OCI-LY1 (cell line): ENCODE data around the gene SLC1A2.

Experiments used
- H2AFZ ChIP-seq: fragments of 200-600 bp; sonication (generic), shearing (Covaris generic); 2 replicates; pipeline ENCODE4 v1.6.0; 2014; ENCODE audit warnings: antibody characterized with exemption, mild to moderate bottlenecking, low read length
- H3F3A ChIP-seq: fragments of 200-600 bp; sonication (generic), shearing (Covaris generic); 2 replicates; pipeline ENCODE4 v1.6.0; 2014; ENCODE audit warnings: mild to moderate bottlenecking, antibody characterized with exemption, low read length, moderate library complexity; ENCODE audit not compliant: insufficient read depth
- H3K27ac ChIP-seq: fragments of 200-600 bp; sonication (generic); 2 replicates; pipeline ENCODE4 v1.5.1; 2014; ENCODE audit warnings: low read length, mixed run types, mild to moderate bottlenecking, low read depth; ENCODE audit not compliant: poor library complexity, severe bottlenecking
- H3K27me3 ChIP-seq: fragments of 200-600 bp; sonication (generic); 2 replicates; pipeline ENCODE4 v1.6.0; 2014; ENCODE audit warnings: antibody characterized with exemption, mild to moderate bottlenecking, low read length, moderate library complexity; ENCODE audit not compliant: insufficient read depth
- H3K36me3 ChIP-seq: fragments of 200-600 bp; sonication (generic); 2 replicates; pipeline ENCODE4 v1.6.1; 2014; ENCODE audit warnings: mild to moderate bottlenecking, antibody characterized with exemption, low read length, moderate library complexity, mixed read lengths; ENCODE audit not compliant: insufficient read depth
- H3K4me1 ChIP-seq: fragments of 200-600 bp; sonication (generic); 2 replicates; pipeline ENCODE4 v1.5.1; 2014; ENCODE audit warnings: mild to moderate bottlenecking, low read length, moderate library complexity; ENCODE audit not compliant: insufficient read depth, severe bottlenecking
- H3K4me2 ChIP-seq: fragments of 200-600 bp; sonication (generic), shearing (Covaris generic); 2 replicates; pipeline ENCODE4 v1.6.1; 2014; ENCODE audit warnings: low read length
- H3K4me3 ChIP-seq: fragments of 200-600 bp; sonication (generic); 2 replicates; pipeline ENCODE4 v1.5.1; 2014; ENCODE audit warnings: low read length, low read depth, mild to moderate bottlenecking, mixed read lengths; ENCODE audit not compliant: poor library complexity, severe bottlenecking
- H3K79me2 ChIP-seq: fragments of 200-600 bp; shearing (Covaris generic); 2 replicates; pipeline ENCODE4 v1.6.1; 2016; ENCODE audit warnings: mixed run types, low read length, mixed read lengths; ENCODE audit not compliant: insufficient read depth
- H3K9ac ChIP-seq: fragments of 200-600 bp; sonication (generic), shearing (Covaris generic); 2 replicates; pipeline ENCODE4 v1.6.1; 2014; ENCODE audit warnings: mild to moderate bottlenecking, low read length, mixed read lengths
- H3K9me2 ChIP-seq: fragments of 200-600 bp; sonication (generic), shearing (Covaris generic); 2 replicates; pipeline ENCODE4 v1.6.1; 2014; ENCODE audit warnings: low read depth, mild to moderate bottlenecking, low read length, mixed read lengths
- H3K9me3 ChIP-seq: fragments of 200-600 bp; shearing (Covaris generic); 2 replicates; pipeline ENCODE4 v1.6.1; 2014; ENCODE audit warnings: low read length, mixed read lengths
- H4K20me1 ChIP-seq: fragments of 200-600 bp; sonication (generic), shearing (Covaris generic); 2 replicates; pipeline ENCODE4 v1.6.0; 2016; ENCODE audit warnings: mild to moderate bottlenecking, low read length; ENCODE audit not compliant: insufficient read depth
- CTCF ChIP-seq: fragments of 200-600 bp; sonication (generic), shearing (Covaris generic); IDR thresholded peaks from 2 replicates; pipeline ENCODE4 v1.5.1; 2017; ENCODE audit warnings: mild to moderate bottlenecking, antibody characterized with exemption, low read length, moderate library complexity, mixed read lengths
- EZH2 ChIP-seq: fragments of 200-600 bp; sonication (generic), shearing (Covaris generic); IDR thresholded peaks from 2 replicates; pipeline ENCODE4 v1.8.0; 2017; ENCODE audit warnings: borderline replicate concordance, mixed run types, mild to moderate bottlenecking, antibody characterized with exemption, low read length, moderate library complexity, mixed read lengths

The SLC1A2 gene

GRCh38 chr11:35377262-35377661 is 42.1 kb downstream of the SLC1A2 start:
- H3F3A ChIP-seq: no peaks in the 10 kb centered on the region
- no peak overlapping the region for H2AFZ ChIP-seq
- H3K9me3 ChIP-seq: no peaks in the 10 kb centered on the region
- H3K9ac ChIP-seq: no peak overlapping the region
- H3K36me3 ChIP-seq: no peaks in the 10 kb centered on the region
- no peaks in the 10 kb centered on the region for H4K20me1 ChIP-seq
- no peak overlapping the region for H3K4me2 ChIP-seq
- H3K79me2 ChIP-seq: no peaks in the 10 kb centered on the region
- no peak for TF ChIP-seq EZH2
- TF ChIP-seq CTCF: no peak
- no peak overlapping the region for H3K4me3 ChIP-seq
- H3K27me3 ChIP-seq: no peaks in the 10 kb centered on the region
- H3K4me1 ChIP-seq: no peaks in the 10 kb centered on the region
- no peak overlapping the region for H3K27ac ChIP-seq
- no peaks in the 10 kb centered on the region for H3K9me2 ChIP-seq

GRCh38 chr11:35376613-35377012 is 42.7 kb downstream of the SLC1A2 start:
- no peaks in the 10 kb centered on the region for H3K79me2 ChIP-seq

GRCh38 chr11:35376118-35376510 is 43.2 kb downstream of the SLC1A2 start:
- Histone ChIP-seq H2AFZ (no peak overlapping the region), H3K9me3 (no peaks in the 10 kb centered on the region), H3K79me2 (no peaks in the 10 kb centered on the region), H3K9me2 (no peaks in the 10 kb centered on the region), H3K4me1 (no peaks in the 10 kb centered on the region), H3F3A (no peaks in the 10 kb centered on the region), H3K9ac (no peak overlapping the region), H3K27ac (no peak overlapping the region), H3K4me2 (no peak overlapping the region), H3K36me3 (no peaks in the 10 kb centered on the region), H4K20me1 (no peaks in the 10 kb centered on the region), H3K4me3 (no peak overlapping the region), H3K27me3 (no peaks in the 10 kb centered on the region)
- no peak for TF ChIP-seq CTCF
- no peak for TF ChIP-seq EZH2

More at GRCh38 chr11:35376613-35377012, 42.7 kb downstream of the SLC1A2 start:
- Histone ChIP-seq H4K20me1 (no peaks in the 10 kb centered on the region), H2AFZ (no peak overlapping the region), H3K36me3 (no peaks in the 10 kb centered on the region), H3K9ac (no peak overlapping the region), H3K27ac (no peak overlapping the region), H3K4me1 (no peaks in the 10 kb centered on the region), H3K4me3 (no peak overlapping the region), H3K27me3 (no peaks in the 10 kb centered on the region), H3K9me3 (no peaks in the 10 kb centered on the region), H3K9me2 (no peaks in the 10 kb centered on the region), H3K4me2 (no peak overlapping the region), H3F3A (no peaks in the 10 kb centered on the region)
- TF ChIP-seq CTCF: no peak
- no peak for TF ChIP-seq EZH2
